Vagina (tissue), 2 donors: ENCODE measurements around the gene MEGF6. TPM values are rescaled to one million over a fixed set of nuclear protein-coding genes. Genes with fewer than 3 reads are reported as not detected.

Source experiments
- DNase-seq, 2 donors: peaks; one replicate each; pipeline ENCODE4 v3.0.0-alpha.2; 2017; ENCODE audit errors: extremely low spot score in 2 of 2
- H3K27ac ChIP-seq: fragments of 200-600 bp; sonication (generic); one replicate; pipeline ENCODE4 v1.5.1; 2019
- H3K27me3 ChIP-seq: fragments of 200-600 bp; sonication (generic); one replicate; pipeline ENCODE4 v1.5.1; 2019
- H3K36me3 ChIP-seq, 2 donors: fragments of 200-600 bp; sonication (generic); one replicate each; pipeline ENCODE4 v1.5.1; 2017 to 2019
- H3K4me1 ChIP-seq: fragments of 200-600 bp; sonication (generic); one replicate; pipeline ENCODE4 v1.5.1; 2019
- H3K4me3 ChIP-seq, 2 donors: fragments of 200-600 bp; sonication (generic); 1 replicate in 1 of 2; 2 replicates in 1 of 2; pipeline ENCODE4 v1.5.1; 2016 to 2019
- H3K9me3 ChIP-seq: fragments of 200-600 bp; sonication (generic); one replicate; pipeline ENCODE4 v1.5.1; 2019
- POLR2A ChIP-seq, 2 donors: fragments of 450-650 bp; IDR thresholded peaks; one replicate each; pipeline ENCODE4 v1.6.1; 2017; ENCODE audit warnings: antibody characterized with exemption in 2 of 2, mild to moderate bottlenecking in 2 of 2, moderate library complexity in 2 of 2
- POLR2AphosphoS5 ChIP-seq, 2 donors: sonication (generic); formaldehyde crosslinking; IDR thresholded peaks; one replicate each; pipeline ENCODE4 v1.9.0; 2017; ENCODE audit warnings: antibody characterized with exemption in 2 of 2, mild to moderate bottlenecking in 2 of 2, low read depth in 1 of 2; ENCODE audit not compliant: insufficient read depth in 1 of 2
- intact Hi-C: fragments of 100-400 bp; cut with DNase I; formaldehyde crosslinking; loops from one replicate; pipeline ENCODE4 v1.15.1; 2023
- total RNA-seq: library from RNA; depleted of rRNA; stranded (reverse); fragments of >200 nt; gene quantifications from one replicate; pipeline ENCODE4 v1.2.3, GENCODE V29; 2016
- TF ChIP-seq, protein P1 (sequence below), 3 experiments: fragments of 450-650 bp in 2 of 3; fragments of 200-600 bp in 1 of 3; sonication (generic) in 1 of 3; IDR thresholded peaks; one replicate each; pipeline ENCODE4 v1.5.1; 2017 to 2019; ENCODE audit warnings: antibody characterized with exemption in 3 of 3, mild to moderate bottlenecking in 2 of 3, moderate library complexity in 2 of 3

Gene MEGF6
- total RNA-seq, 1 donor from 2014 or later, result 37.6 TPM

- intact Hi-C loops, result no loop called here
- no peak overlapping the region for H3K27ac ChIP-seq
- H3K4me3 ChIP-seq, result no peak overlapping the region
- H3K36me3 ChIP-seq, result no peaks in the 10 kb centered on the region
- no peaks in the 10 kb centered on the region for H3K27me3 ChIP-seq
- TF ChIP-seq POLR2AphosphoS5 (IDR thresholded peaks at IDR 0.05; ENCODE audit: insufficient read depth in 1 of 2, low read depth in 1 of 2) (no peak), POLR2A (IDR thresholded peaks at IDR 0.05) (no peak)
- TF ChIP-seq, protein P1, sequence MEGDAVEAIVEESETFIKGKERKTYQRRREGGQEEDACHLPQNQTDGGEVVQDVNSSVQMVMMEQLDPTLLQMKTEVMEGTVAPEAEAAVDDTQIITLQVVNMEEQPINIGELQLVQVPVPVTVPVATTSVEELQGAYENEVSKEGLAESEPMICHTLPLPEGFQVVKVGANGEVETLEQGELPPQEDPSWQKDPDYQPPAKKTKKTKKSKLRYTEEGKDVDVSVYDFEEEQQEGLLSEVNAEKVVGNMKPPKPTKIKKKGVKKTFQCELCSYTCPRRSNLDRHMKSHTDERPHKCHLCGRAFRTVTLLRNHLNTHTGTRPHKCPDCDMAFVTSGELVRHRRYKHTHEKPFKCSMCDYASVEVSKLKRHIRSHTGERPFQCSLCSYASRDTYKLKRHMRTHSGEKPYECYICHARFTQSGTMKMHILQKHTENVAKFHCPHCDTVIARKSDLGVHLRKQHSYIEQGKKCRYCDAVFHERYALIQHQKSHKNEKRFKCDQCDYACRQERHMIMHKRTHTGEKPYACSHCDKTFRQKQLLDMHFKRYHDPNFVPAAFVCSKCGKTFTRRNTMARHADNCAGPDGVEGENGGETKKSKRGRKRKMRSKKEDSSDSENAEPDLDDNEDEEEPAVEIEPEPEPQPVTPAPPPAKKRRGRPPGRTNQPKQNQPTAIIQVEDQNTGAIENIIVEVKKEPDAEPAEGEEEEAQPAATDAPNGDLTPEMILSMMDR (IDR thresholded peaks at IDR 0.05), result no peak
- peaks cover 11% of the 10 kb centered on the region for H3K4me1 ChIP-seq
- no peak for DNase-seq
- H3K9me3 ChIP-seq, result no peaks in the 10 kb centered on the region
Measured at GRCh38 chr1:3485016-3485415, 126.3 kb downstream of the MEGF6 start.

GRCh38 chr1:3483801-3484444 is 127.4 kb downstream of the MEGF6 start:
- no peaks in the 10 kb centered on the region for H3K9me3 ChIP-seq
- TF ChIP-seq POLR2A (IDR thresholded peaks at IDR 0.05) (no peak), POLR2AphosphoS5 (IDR thresholded peaks at IDR 0.05; ENCODE audit: insufficient read depth in 1 of 2, low read depth in 1 of 2) (no peak)
- TF ChIP-seq, protein P1 (IDR thresholded peaks at IDR 0.05), result peak in 2 of 3 experiments; percentile 48 to 65
- intact Hi-C loops, result no loop called here
- no peak overlapping the region for H3K27ac ChIP-seq
- no peak overlapping the region for H3K4me3 ChIP-seq
- no peaks in the 10 kb centered on the region for H3K36me3 ChIP-seq
- no peak for DNase-seq
- peaks cover 11% of the 10 kb centered on the region for H3K4me1 ChIP-seq
- H3K27me3 ChIP-seq, result no peaks in the 10 kb centered on the region

- DNase-seq, result no peak
Measured at GRCh38 chr1:3483380-3483779, 127.9 kb downstream of the MEGF6 start.

GRCh38 chr1:3482378-3482849 is 128.9 kb downstream of the MEGF6 start:
- intact Hi-C loops, result no loop called here
- Histone ChIP-seq H3K27ac (no peak overlapping the region), H3K36me3 (no peaks in the 10 kb centered on the region), H3K4me3 (no peak overlapping the region), H3K4me1 (peaks cover 11% of the 10 kb centered on the region), H3K9me3 (no peaks in the 10 kb centered on the region), H3K27me3 (no peaks in the 10 kb centered on the region)
- DNase-seq, result no peak
- no peak for TF ChIP-seq POLR2A (IDR thresholded peaks at IDR 0.05)
- TF ChIP-seq, protein P1 (IDR thresholded peaks at IDR 0.05), result no peak
- peak; percentile 6 to 14 for TF ChIP-seq POLR2AphosphoS5 (IDR thresholded peaks at IDR 0.05; ENCODE audit: insufficient read depth in 1 of 2, low read depth in 1 of 2)

More at GRCh38 chr1:3483380-3483779, 127.9 kb downstream of the MEGF6 start:
- no peaks in the 10 kb centered on the region for H3K27me3 ChIP-seq
- H3K27ac ChIP-seq, result no peak overlapping the region
- H3K4me1 ChIP-seq, result peaks cover 11% of the 10 kb centered on the region
- no peaks in the 10 kb centered on the region for H3K36me3 ChIP-seq
- TF ChIP-seq POLR2A (IDR thresholded peaks at IDR 0.05), result no peak
- TF ChIP-seq POLR2AphosphoS5 (IDR thresholded peaks at IDR 0.05; ENCODE audit: insufficient read depth in 1 of 2, low read depth in 1 of 2), result no peak
- TF ChIP-seq, protein P1 (IDR thresholded peaks at IDR 0.05), result no peak
- no peak overlapping the region for H3K4me3 ChIP-seq
- H3K9me3 ChIP-seq, result no peaks in the 10 kb centered on the region
- intact Hi-C loops, result no loop called here

GRCh38 chr1:3481836-3482375 is 129.4 kb downstream of the MEGF6 start:
- H3K27ac ChIP-seq, result no peak overlapping the region
- H3K4me3 ChIP-seq, result no peak overlapping the region
- H3K27me3 ChIP-seq, result no peaks in the 10 kb centered on the region
- no peaks in the 10 kb centered on the region for H3K9me3 ChIP-seq
- no peaks in the 10 kb centered on the region for H3K36me3 ChIP-seq
- peaks cover 11% of the 10 kb centered on the region for H3K4me1 ChIP-seq
- TF ChIP-seq, protein P1 (IDR thresholded peaks at IDR 0.05), result no peak
- TF ChIP-seq POLR2AphosphoS5 (IDR thresholded peaks at IDR 0.05; ENCODE audit: insufficient read depth in 1 of 2, low read depth in 1 of 2) (no peak), POLR2A (IDR thresholded peaks at IDR 0.05) (no peak)
- DNase-seq, result no peak
- intact Hi-C loops, result no loop called here
